ENCODE data around the gene WIPF2.

WIPF2 gene

DNA sequence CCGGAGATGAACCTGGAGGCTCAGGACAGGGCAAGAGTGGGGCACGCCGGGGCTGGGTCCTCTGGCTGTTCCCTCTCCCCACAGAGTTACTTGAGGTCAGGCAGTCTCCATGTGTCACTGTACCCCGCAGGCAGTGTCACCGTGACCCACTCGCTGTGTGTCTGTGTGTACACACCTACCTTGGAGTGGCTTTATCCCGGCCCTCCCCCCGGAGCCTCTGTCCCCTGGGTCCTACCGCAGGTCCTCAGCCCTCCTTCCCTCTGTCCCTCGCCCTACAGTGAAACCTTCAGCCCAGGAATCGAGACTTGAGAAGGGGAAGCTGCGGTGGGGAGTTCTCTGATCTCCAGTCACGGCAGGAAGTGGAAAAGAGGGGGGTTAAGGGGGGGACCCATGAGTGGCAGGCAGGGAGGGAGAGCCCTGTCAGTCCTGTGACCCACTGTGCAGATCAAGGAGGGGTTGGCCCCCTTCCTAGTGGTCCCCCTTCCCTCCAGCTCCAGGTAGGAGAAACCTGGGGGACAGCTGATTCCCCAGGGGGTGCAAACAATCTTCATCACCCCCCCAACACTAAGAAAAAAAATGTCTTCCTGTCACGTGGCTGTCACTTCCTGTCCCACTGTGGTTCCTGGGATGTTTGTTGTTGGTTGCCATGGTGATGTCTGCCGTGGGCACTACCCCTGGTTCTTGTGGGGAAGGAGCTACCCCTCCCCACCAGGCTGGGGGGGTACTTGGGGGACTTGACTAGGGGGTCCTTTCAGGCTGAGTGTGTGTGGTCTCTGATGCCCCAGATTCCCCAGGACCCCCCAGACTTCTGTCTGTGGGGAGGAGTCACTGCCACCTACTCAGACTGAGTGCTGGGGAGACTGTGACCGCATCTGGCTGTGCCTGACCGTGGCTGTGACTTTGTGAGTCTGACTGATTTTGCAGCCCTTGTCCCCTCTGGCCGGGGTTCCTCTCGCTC, 103.5 kb downstream of the WIPF2 start:
- Histone ChIP-seq H3K4me3 (peak overlapping the region; percentile 38), H3K36me3 (no peaks in the 10 kb centered on the region), H3K9me3 (no peaks in the 10 kb centered on the region), H3K27me3 (no peaks in the 10 kb centered on the region; the same call in 1 of the 2 replicates), H4K20me1 (peaks cover 90% of the 10 kb centered on the region), H3K4me2 (peak overlapping the region; percentile 100), H3K4me1 (peaks cover 95% of the 10 kb centered on the region), H3K27ac (peak overlapping the region; percentile 79), H3K9ac (peak overlapping the region; percentile 45; the same call in 1 of the 2 replicates)
- TF ChIP-seq Cebpa-rat (IDR thresholded peaks at IDR 0.05), result no peak

DNA sequence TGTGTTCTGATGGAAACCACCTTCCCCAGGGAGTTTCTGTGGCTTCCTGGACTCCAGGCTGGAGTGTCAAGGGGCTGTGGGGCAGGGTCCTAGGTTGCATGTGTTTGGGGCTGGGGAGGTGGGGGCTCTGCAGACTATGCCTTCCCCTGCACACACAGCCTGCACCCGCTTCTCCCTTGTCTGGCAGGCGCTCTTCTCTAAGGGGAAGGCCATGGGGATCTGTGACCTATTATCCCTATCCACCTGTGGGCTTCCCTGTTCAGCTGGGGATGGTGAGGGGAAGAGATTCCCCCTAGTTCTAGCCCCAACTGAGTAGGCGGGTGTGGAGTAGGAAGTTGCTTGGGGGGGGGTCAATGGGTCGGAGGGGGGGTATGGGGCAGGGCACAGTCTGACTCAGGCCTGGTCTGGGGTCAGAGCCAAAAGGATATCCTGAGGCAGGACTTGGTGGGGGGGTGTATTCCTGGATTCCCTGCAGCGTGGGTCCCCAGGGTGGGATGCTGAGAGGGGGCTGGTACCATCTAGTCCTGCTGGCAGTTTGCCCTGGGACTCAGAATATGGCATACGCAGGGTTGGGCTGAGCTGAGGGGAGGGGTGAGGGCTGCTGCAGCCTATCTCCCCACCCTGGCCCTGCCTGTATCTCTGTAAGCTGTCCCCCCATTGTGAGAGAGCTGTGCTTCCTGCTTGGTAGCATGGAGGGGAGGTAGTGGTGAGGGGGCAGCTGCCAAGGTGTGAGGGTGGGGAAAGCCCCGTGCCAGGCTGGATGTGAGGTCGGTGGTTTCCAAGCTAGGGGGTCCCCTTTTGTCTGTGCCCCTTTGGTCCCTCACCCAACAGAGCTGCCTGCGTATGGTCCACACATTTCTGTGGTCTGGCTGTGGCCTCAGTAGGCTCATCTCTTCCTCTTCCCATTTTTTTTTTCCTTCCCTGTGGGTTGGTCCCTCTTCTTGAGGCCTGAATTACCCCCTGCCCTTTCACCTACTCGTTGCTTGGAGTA, 104.6 kb downstream of the WIPF2 start:
- peak overlapping the region; percentile 79 for H3K27ac ChIP-seq
- H3K9me3 ChIP-seq, result no peaks in the 10 kb centered on the region
- H4K20me1 ChIP-seq, result peaks cover 93% of the 10 kb centered on the region
- H3K36me3 ChIP-seq, result no peaks in the 10 kb centered on the region
- H3K27me3 ChIP-seq, result no peaks in the 10 kb centered on the region; the same call in 1 of the 2 replicates
- H3K4me2 ChIP-seq, result peak overlapping the region; percentile 100
- H3K4me1 ChIP-seq, result peaks cover 97% of the 10 kb centered on the region
- H3K9ac ChIP-seq, result peak overlapping the region; percentile 27; the same call in 1 of the 2 replicates
- no peak for TF ChIP-seq Cebpa-rat (IDR thresholded peaks at IDR 0.05)
- peak overlapping the region; percentile 38 for H3K4me3 ChIP-seq

DNA sequence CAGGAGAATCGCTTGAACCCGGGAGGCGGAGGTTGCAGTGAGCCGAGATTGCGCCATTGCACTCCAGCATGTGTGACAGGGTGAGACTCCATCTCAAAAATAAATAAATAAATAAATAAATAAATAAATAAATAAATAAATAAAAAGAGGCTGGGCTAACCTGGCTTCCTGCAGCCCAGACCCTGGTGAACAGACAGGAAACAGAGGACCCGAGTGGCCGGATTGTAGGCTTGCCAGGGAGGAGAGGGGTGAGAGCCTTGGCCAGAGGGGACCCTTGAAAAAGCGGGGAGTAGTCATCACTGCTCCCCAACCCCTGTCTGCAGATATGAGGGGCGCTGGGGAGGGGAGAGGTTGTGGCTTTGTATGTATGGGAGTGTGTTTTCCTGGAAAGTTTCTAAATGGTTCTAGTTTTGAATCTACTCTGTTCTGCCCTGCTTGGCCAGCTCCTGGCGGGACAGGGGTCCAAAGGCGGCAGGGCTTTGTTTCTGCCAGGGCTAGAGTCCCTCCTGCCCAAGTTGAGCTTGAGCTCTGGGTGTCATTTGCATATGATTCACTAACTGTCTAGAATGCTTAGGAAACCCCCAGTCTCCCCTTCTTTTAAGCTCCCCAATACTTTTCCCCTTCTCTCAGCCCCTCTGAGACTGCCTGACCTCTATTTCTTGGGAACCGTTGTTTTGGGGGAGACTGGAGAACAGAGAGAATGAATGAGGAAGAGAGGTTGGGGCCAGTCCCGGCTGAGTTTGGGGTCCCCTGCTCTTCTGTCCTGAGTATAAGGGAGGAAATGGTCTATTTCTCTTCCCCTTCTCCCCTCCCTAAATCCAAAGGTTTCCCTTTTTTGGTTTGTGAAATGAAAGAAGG, 106.3 kb downstream of the WIPF2 start:
- TF ChIP-seq Cebpa-rat (IDR thresholded peaks at IDR 0.05), result no peak
- Histone ChIP-seq H3K27me3 (no peaks in the 10 kb centered on the region), H3K4me2 (peak overlapping the region; percentile 100), H3K9ac (no peak overlapping the region), H3K27ac (no peak overlapping the region), H3K36me3 (no peaks in the 10 kb centered on the region), H3K4me1 (peaks cover 96% of the 10 kb centered on the region), H3K9me3 (no peaks in the 10 kb centered on the region), H4K20me1 (peaks cover 85% of the 10 kb centered on the region), H3K4me3 (no peak overlapping the region)

DNA sequence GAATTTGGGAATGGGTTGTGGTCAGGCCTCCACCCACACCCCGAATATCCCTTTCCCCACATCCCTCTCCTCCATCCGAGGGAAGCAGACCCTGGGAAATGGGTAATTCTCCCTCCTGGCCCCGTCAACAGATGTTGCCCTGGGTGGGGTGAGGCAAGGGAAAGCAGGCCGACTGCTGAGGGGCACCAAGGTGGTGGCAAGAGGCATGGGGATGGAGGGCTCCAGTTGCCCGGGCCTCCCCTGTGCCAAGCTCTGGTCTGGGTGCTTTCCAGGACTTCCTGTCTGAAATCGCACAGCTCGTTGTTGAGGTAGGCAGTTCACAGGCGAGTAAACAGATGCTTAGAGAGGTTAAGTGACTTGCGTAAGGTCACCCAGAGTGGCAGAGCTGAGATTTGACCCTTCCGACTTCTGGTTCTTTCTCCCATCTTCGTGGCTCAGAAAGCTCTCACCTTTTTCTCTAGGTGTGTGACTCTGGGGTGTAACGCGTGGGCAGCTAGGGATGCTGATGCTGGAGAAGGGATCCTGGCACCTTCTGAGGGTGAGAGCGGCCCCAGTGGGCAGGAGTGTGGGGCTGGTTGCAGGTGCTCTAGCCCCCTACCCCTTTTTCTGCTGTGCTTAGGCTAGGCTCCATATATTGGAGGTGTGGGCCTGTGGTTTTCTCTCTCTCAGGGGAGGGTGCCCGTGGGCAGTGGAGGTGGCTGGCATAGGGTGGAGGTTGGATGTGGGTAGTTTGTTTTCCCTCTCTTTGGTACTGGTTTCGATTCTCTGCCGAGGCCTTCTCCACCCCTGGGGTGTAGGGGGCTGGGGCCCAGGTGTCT, 107.1 kb downstream of the WIPF2 start:
- H4K20me1 ChIP-seq, result peaks cover 85% of the 10 kb centered on the region
- peak overlapping the region; percentile 31 for H3K4me3 ChIP-seq
- H3K4me1 ChIP-seq, result peaks cover 96% of the 10 kb centered on the region

DNA sequence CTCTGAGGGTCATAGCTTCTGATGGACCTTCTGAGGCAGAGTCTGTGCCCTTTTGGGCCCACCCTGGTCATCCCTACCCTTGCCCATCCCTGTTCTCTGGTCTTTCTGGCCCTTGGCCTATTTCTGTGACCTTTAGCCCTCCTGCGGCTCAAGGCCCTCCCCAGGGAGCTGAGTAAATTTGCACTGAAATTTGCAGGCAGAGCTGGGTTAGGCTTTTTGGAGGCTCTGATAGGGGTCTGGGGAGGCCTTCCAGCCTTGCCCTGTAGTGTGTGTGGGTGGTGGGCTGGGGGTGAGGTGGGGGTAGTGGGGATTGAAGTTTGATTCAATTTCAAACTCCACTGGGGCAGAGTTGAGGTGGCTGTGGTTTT, 107.7 kb downstream of the WIPF2 start:
- no peak for TF ChIP-seq Cebpa-rat (IDR thresholded peaks at IDR 0.05)
- Histone ChIP-seq H3K9ac (peak overlapping the region; percentile 32; the same call in 1 of the 2 replicates), H3K4me2 (peak overlapping the region; percentile 100), H3K9me3 (no peaks in the 10 kb centered on the region), H4K20me1 (peaks cover 82% of the 10 kb centered on the region), H3K4me3 (peak overlapping the region; percentile 31), H3K27ac (peak overlapping the region; percentile 53), H3K4me1 (peaks cover 96% of the 10 kb centered on the region), H3K36me3 (peaks cover 12% of the 10 kb centered on the region; the same call in 1 of the 2 replicates), H3K27me3 (no peaks in the 10 kb centered on the region)

More for the DNA sequence above, 107.1 kb downstream of the WIPF2 start:
- peak; percentile 33; the same call in 1 of the 2 replicates for TF ChIP-seq Cebpa-rat (IDR thresholded peaks at IDR 0.05)
- Histone ChIP-seq H3K9ac (peak overlapping the region; percentile 32; the same call in 1 of the 2 replicates), H3K9me3 (no peaks in the 10 kb centered on the region), H3K4me2 (peak overlapping the region; percentile 100), H3K36me3 (peaks cover 6% of the 10 kb centered on the region; the same call in 1 of the 2 replicates), H3K27ac (peak overlapping the region; percentile 53), H3K27me3 (no peaks in the 10 kb centered on the region)

DNA sequence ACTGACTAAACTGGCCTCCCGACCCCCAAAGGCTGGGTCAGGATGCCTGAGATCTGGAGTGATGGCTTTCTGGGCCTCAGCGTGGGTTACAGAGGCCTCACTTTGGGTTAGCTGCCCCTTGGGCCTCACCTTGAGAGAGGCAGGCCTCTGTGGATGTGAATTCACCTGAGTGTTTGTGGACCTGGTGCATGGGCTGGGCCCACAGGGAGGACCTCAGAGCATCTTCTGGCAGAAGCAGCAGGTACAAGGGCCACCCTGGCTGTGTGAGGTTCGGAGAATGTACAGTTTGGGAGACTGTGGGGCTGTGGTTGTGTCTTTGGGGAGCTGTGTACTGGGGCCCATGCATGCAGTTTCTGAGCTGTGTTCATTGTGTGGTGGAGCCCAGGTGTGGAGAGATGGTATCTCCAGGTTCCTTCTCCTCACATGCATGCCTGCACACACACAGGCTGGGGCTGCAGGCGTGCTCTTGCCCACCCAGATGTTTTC, 108.2 kb downstream of the WIPF2 start:
- no peaks in the 10 kb centered on the region for H3K27me3 ChIP-seq
- H3K4me3 ChIP-seq, result no peak overlapping the region
- no peaks in the 10 kb centered on the region for H3K9me3 ChIP-seq
- H3K4me1 ChIP-seq, result peaks cover 96% of the 10 kb centered on the region
- H3K9ac ChIP-seq, result peak overlapping the region; percentile 32; the same call in 1 of the 2 replicates
- H3K4me2 ChIP-seq, result peak overlapping the region; percentile 100
- peaks cover 16% of the 10 kb centered on the region; the same call in 1 of the 2 replicates for H3K36me3 ChIP-seq
- TF ChIP-seq Cebpa-rat (IDR thresholded peaks at IDR 0.05), result no peak
- peaks cover 82% of the 10 kb centered on the region for H4K20me1 ChIP-seq
- H3K27ac ChIP-seq, result peak overlapping the region; percentile 53

DNA sequence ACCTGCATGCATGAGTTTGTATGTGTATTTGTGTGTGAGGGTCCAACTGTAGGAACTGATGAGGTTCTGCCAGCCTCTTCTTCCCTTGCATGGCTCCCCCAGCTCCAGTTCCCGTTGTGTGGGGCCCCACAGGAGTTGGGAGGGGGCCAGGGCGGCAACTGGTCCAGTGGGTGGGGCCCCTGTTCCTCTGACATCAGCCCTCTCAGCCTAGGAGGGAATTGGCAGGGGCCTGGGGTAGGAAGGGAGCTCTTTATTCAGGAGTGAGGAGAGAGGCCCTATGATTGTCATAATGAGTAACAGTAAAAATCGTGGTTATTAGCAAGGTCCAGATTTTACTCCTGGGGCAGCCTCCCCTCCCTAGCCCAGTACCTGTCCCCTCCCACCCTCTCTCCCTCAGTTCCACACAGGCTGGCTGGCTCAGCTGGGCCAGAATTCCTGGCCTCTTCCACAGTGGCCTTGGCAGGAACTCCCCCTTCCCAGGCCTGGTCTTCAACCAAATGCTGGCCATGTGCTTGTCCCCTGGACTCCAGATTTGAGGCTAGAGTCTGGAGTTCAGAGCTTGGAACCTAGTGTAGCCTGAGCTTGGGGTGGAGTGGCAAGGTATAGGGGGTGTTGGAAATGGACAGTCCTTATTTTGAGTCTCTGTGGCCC, 108.8 kb downstream of the WIPF2 start:
- no peak overlapping the region; the same call in 1 of the 2 replicates for H3K9ac ChIP-seq
- H3K4me1 ChIP-seq, result peaks cover 97% of the 10 kb centered on the region
- H3K27me3 ChIP-seq, result no peaks in the 10 kb centered on the region
- H4K20me1 ChIP-seq, result peaks cover 78% of the 10 kb centered on the region
- no peaks in the 10 kb centered on the region for H3K9me3 ChIP-seq
- peak overlapping the region; percentile 100 for H3K4me2 ChIP-seq
- H3K36me3 ChIP-seq, result peaks cover 20% of the 10 kb centered on the region; the same call in 1 of the 2 replicates
- TF ChIP-seq Cebpa-rat (IDR thresholded peaks at IDR 0.05), result no peak
- 0 out of 2 replicates have a peak overlapping the region, but pooled peaks have one; percentile 5 for H3K27ac ChIP-seq
- no peak overlapping the region for H3K4me3 ChIP-seq

All from BLaER1 (cell line).